Testis (tissue), 2 donors: ENCODE results near the gene JAM3.

Experiments
- POLR2A ChIP-seq: fragments of 450-650 bp; IDR thresholded peaks from one replicate; pipeline ENCODE4 v1.6.1; 2017; ENCODE audit warnings: antibody characterized with exemption, mild to moderate bottlenecking, moderate library complexity
- TF ChIP-seq, protein P1 (sequence below), 3 experiments: fragments of 450-650 bp in 2 of 3; fragments of 200-600 bp in 1 of 3; sonication (generic) in 1 of 3; IDR thresholded peaks; one replicate each; pipeline ENCODE4 v1.5.1; 2016 to 2019; ENCODE audit warnings: antibody characterized with exemption in 3 of 3, mild to moderate bottlenecking in 2 of 3, moderate library complexity in 1 of 3

- TF ChIP-seq, protein P1, sequence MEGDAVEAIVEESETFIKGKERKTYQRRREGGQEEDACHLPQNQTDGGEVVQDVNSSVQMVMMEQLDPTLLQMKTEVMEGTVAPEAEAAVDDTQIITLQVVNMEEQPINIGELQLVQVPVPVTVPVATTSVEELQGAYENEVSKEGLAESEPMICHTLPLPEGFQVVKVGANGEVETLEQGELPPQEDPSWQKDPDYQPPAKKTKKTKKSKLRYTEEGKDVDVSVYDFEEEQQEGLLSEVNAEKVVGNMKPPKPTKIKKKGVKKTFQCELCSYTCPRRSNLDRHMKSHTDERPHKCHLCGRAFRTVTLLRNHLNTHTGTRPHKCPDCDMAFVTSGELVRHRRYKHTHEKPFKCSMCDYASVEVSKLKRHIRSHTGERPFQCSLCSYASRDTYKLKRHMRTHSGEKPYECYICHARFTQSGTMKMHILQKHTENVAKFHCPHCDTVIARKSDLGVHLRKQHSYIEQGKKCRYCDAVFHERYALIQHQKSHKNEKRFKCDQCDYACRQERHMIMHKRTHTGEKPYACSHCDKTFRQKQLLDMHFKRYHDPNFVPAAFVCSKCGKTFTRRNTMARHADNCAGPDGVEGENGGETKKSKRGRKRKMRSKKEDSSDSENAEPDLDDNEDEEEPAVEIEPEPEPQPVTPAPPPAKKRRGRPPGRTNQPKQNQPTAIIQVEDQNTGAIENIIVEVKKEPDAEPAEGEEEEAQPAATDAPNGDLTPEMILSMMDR (IDR thresholded peaks at IDR 0.05): no peak
- TF ChIP-seq POLR2A: no peak
Observed at GRCh38 chr11:134125507-134125906, 56.6 kb downstream of the JAM3 start.
